ENCODE data around the gene KRT20.
"Not testable (repeated sequence)": the region's sequence is repeated elsewhere in the genome, so short reads cannot be mapped to it uniquely, and the experiment has no call there.

Gene KRT20, protein sequence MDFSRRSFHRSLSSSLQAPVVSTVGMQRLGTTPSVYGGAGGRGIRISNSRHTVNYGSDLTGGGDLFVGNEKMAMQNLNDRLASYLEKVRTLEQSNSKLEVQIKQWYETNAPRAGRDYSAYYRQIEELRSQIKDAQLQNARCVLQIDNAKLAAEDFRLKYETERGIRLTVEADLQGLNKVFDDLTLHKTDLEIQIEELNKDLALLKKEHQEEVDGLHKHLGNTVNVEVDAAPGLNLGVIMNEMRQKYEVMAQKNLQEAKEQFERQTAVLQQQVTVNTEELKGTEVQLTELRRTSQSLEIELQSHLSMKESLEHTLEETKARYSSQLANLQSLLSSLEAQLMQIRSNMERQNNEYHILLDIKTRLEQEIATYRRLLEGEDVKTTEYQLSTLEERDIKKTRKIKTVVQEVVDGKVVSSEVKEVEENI

DNA sequence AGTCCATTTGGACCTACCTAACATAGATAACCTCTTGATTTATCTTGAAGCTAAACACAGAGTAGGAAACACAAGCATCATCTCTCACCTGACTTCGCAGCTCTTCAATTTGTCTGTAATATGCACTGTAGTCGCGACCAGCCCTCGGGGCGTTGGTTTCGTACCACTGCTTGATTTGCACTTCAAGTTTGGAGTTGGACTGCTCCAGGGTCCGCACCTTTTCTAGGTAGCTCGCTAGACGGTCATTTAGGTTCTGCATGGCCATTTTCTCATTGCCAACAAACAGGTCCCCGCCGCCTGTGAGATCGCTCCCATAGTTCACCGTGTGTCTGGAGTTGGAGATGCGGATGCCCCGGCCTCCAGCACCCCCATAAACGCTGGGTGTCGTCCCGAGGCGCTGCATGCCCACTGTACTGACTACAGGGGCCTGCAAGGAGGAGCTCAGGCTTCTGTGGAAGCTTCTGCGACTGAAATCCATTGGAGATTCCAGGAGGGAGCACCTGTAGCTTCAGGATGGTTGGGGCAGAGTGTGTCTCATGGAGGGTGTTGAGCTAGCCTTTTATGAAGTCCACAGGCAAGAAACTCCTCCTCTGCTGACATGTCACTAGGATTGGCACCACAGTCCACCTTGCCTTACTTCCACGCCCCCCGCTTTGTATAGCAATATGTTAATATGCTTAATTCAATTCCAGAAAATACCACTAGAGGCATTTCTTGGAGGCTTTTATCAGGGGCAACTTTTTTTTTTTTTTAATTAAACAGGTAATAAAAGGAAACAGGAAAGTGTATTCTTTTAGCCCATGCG, at the start of gene KRT20:
KRT20 (minus strand) TSS at position 535 of the 805 bp plus-strand sequence; CDS start at position 478, 57 bp downstream.
- DNase-seq, result no peak

- no peak for DNase-seq
Observed at GRCh38 chr17:40932608-40933007, 47.6 kb upstream of the KRT20 start.

DNA sequence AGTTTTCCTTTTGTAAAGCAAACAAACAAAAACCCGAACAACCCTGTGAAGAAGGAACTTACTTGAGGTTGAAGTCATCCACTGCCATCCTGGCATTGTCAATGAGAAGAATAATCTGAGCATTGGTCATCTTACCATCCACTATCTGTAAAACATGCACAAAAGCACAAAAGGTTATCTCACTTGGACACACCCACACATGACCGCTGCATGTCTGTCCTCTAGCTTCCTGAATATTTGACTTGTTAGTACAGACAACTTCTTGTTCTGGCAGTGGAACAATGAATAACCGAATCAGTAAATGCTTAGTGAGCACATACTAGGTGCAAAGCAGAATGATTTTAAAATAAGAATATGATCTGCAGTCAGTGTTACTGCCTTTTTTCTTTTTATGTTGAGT, 46.3 kb upstream of the KRT20 start:
- DNase-seq, result no peak

- DNase-seq, result no peak
Observed at GRCh38 chr17:40926341-40926740, 41.3 kb upstream of the KRT20 start.

GRCh38 chr17:40922239-40922638, 37.2 kb upstream of the KRT20 start:
- no peak for DNase-seq

GRCh38 chr17:40921026-40921425, 36.0 kb upstream of the KRT20 start:
- no peak for DNase-seq

GRCh38 chr17:40917116-40917515, 32.1 kb upstream of the KRT20 start:
- DNase-seq, result not testable (repeated sequence)

DNA sequence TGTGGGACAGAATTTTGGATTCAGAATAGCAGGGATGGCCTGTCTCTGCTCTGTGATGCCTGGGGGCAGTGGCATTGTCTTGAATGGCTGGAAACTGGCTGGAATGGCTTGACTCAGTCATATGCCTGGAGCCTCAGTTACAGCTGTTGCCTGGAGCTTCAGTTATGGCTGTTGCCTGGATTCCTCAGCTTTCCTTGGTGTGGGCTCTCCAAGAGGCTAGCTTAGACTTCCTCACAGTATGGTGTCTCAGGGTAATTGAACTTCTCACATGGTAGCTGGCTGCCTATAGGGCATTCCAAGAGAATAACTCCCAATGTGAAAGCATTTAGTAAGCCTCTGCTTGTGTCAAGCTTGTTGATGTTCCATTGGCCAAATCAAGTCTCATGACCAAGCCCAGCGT, 31.3 kb upstream of the KRT20 start:
- no peak for DNase-seq

DNA sequence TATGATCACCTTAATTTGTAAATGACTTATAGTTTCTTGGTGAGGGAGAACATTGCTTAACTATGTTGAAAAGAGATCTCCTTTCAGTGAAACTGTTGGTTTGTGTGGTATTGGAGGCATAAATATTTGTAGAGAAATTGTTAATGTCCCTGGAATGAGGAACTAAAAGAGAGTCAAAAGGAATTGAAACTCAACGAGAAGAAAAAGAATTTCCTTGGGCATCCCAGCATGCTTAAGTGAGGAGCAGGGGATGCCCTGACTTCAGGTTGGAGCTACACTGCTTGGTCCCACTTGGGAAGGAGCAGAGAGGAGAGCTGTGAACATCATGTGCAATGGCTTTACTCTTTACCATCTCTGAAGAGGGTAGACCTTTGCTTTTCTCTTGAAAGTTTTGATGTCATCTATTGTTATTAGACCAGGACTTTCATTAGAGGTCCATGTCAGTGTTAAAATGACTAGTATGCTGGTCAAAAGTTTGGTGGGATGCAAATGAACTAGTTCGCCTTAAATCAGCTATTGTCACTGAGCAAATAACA, 30.7 kb upstream of the KRT20 start:
- no peak for DNase-seq

DNA sequence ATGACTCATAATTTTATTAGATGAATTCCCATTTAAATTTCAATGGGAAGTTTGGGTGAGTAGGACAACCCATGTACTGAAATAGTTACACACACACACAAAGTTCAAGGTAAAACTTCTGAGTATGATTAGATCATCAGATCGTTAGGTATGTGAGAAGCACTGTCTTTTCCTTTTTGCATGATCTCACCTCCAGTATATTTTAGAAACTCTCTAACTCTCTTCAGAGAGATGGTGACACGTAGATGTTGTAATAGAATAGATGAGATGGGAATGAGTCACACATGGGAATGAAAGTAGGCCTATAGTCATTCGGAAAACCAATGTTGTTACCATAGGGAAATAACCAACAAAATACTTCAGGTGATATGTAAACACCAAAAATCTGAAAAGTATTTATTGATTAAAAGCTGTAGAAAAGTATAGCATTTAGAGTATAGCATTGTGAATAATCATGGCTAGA, 30.2 kb upstream of the KRT20 start:
- DNase-seq, result no peak

DNA sequence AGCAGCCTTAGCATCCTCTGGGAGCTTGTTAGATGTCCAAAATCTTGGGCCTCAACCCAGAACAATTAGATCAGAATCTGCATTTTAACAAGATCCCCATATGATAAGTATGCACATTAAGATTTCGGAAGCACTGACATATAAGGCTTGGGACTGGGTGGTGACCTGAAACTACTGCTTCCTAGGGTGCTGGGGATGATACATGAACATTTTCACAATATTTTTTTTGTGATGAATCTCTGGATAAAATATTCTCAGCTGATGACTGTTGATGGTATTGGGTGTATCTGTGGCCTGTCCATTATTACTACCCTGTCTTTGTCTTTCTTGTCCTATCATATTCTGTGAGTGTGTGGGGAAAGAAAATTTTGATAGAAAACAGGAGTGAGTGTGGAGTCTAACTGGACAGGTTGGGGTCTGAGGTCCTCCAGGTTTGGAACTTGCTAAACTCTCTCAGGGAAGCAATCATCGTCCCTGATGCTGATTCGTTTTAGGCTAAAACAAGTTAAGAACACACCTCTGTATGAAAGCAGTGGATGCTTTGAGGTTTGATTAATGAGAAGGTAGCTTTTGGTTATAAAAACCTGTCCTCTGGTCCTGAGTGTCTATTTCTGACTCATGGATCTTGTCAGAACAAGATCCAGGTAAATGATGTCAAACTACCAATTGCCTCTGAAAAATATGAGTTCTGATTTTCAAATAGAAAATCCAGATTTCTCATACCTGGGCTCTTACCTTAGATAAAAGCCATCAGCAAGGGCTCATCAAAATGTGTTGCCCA, 29.2 kb upstream of the KRT20 start:
- no peak for DNase-seq

GRCh38 chr17:40912486-40913210, 27.6 kb upstream of the KRT20 start:
- DNase-seq, result no peak

DNA sequence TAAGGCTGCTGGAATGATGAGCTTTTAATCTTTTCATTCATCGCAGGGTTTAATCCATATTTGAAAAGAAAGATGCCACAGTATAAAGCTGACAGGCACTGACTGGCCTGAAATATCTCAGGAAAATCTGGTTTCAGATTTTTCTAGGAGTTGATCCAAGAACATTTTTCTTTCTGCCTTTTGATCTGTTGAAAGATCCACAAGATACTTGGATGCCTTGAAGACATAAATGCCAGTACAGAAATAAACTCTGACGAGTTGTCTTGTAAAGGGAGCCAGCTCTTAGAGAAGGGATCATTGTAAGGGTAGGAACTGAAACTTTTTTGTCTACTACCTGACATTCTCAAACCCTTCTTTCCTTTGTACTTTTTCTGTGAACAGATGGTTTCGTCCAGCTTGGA, 25.4 kb upstream of the KRT20 start:
- no peak for DNase-seq

DNA sequence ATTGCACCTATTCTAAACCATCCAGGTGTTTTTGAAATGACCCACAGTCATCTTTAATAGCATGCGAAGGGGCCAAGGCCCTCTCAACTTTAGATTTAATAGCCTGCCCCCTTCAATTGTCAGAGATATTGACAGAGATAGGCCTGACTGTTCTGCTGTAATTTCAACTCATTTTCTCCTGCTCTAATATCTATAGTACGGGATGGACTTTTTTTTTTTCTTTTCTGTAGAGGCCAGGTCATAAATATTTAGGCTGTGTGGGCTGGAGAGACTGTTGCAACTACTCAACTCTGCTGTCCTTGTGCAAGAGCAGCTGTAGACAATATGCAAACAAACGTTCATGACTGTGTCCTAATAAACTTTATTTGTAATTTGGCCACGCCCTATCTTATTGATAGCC, 24.7 kb upstream of the KRT20 start:
- DNase-seq, result no peak

DNA sequence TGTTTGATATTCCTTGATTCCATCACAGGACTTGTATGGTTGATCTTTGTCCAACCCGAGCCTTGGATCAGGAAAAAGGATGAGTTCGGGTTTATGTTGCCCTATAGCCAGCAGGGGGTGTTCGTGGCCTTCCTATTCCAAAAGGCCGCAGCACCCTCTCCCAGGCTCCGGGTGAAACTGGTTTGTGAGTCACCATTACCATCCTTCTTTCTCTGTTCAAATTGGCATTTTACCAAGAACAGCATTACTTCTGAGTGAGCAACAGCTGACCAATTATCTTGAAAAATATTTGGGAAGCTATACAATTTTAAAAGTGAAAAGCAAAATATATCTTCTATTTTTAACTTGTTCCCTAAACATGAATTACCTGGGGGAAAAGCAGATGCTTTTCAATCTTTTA, 24.3 kb upstream of the KRT20 start:
- DNase-seq, result peak; percentile 76

- DNase-seq, result no peak
Observed at GRCh38 chr17:40906613-40907012, 21.6 kb upstream of the KRT20 start.

GRCh38 chr17:40905370-40905769, 20.3 kb upstream of the KRT20 start:
- DNase-seq, result no peak

GRCh38 chr17:40903129-40903847, 18.2 kb upstream of the KRT20 start:
- no peak for DNase-seq

DNA sequence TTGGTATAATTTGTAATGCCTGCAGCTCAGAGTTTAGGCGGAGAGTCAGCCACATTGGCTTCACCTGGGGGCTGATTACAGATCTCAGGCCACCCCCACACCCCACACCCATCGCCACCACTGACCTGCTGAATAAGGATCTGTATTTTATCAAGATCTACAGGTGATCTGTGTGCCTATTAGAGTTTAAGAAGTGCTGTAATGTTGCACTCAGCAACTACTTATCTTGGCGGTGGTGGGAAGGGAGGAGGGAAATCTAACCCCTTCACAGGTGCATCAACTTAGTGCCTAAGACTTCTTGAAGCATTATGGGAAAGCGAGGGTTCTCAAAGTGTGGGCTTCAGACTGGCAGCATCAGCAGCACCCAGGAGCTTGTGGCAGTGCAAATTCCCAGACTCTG, 17.5 kb upstream of the KRT20 start:
- DNase-seq, result no peak

DNA sequence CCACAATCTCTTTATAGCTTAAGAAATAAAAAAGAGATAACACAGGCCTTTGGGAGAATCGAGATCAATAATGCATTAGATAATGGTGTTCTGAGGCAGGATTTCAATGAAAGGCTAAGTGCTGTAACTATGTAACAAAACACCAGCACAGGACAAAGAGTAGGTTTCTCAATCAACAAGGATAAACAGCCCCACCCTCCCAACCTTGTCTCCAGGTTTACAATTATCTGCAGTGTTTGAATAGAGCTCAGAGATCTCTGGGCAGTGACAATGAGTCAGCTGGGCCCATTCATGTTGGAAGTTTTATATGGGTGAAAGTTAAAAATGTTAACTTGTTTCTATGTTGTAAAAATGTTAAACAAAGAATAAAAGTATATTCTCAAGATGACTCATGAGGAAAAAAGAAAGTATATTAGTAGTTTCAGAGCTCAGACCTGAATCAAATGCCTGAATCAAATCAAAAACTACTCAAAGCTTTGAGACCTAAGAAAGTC, 17.0 kb upstream of the KRT20 start:
- no peak for DNase-seq

GRCh38 chr17:40900809-40901356, 15.8 kb upstream of the KRT20 start:
- DNase-seq, result no peak
